HCT116 (cell line): ENCODE data around the gene CAB39L. TPM values are rescaled to one million over a fixed set of nuclear protein-coding genes. Genes with fewer than 3 reads are reported as not detected.

Source experiments
- ATAC-seq: fragments of 200-7000 bp; cut with Tn5 transposase; 2 replicates; pipeline ENCODE4 v1.9.1; 2020; ENCODE audit warnings: mild to moderate bottlenecking, moderate library complexity
- BruUV-seq: library from RNA; stranded (reverse); fragments of 400-500 nt; replicated peaks from 2 replicates; lab custom pipeline; 2021; lab: Mats Ljungman, UMichigan
- CTCF ChIA-PET: fragments of 300-600 bp; sonication (Branson Sonifier 250); formaldehyde crosslinking; loops from one replicate; lab custom pipeline; 2021; ENCODE audit warnings: antibody characterized with exemption; lab: Charles Lee
- POLR2A ChIA-PET: fragments of 300-600, 350-600 bp; sonication (Branson Sonifier 250); formaldehyde crosslinking; loops from one replicate; lab custom pipeline; 2021; ENCODE audit warnings: antibody characterized with exemption; lab: Charles Lee
- RAD21 ChIA-PET, 2 experiments: fragments of 300-600 bp; sonication (Branson Sonifier 250); formaldehyde crosslinking; loops; one replicate each; lab custom pipeline; 2023; ENCODE audit warnings: low total read pairs in 2 of 2; ENCODE audit not compliant: uncharacterized antibody in 2 of 2, unreplicated experiment in 2 of 2, low non-redundant PET in 1 of 2; lab: Charles Lee
- DNase-seq: peaks from one replicate; pipeline ENCODE4 v3.0.0-alpha.2; 2010; ENCODE audit warnings: low read depth, low spot score
- H2AFZ ChIP-seq: fragments of 200-600 bp; shearing (Covaris generic), sonication (generic); 2 replicates; pipeline ENCODE4 v1.6.1; 2017; ENCODE audit warnings: low read depth, mixed run types, mixed read lengths, antibody characterized with exemption, low read length; ENCODE audit not compliant: poor library complexity, severe bottlenecking
- H3K27ac ChIP-seq: 2 replicates; pipeline ENCODE4 v1.5.1; 2012; ENCODE audit warnings: low read depth, low read length
- H3K27me3 ChIP-seq: fragments of 200-600 bp; sonication (generic); 2 replicates; pipeline ENCODE4 v1.6.1; 2016; ENCODE audit warnings: mixed run types, low read length, mixed read lengths; ENCODE audit not compliant: insufficient read depth
- H3K36me3 ChIP-seq, 2 experiments: fragments of 200-500 bp in 1 of 2; fragments of 200-600 bp in 1 of 2; sonication (Bioruptor generic) in 1 of 2; sonication (generic) in 1 of 2; 2 replicates each; pipeline versions ENCODE4 v1.5.1 to v1.6.1; 2014 to 2016; ENCODE audit warnings: low read length in 2 of 2, inconsistent platforms in 1 of 2, mixed read lengths in 1 of 2, mixed run types in 1 of 2; ENCODE audit not compliant: insufficient read depth in 2 of 2, control insufficient read depth in 1 of 2
- H3K4me1 ChIP-seq, 2 experiments: fragments of 200-600 bp in 1 of 2; sonication (generic) in 1 of 2; 2 replicates each; pipeline versions ENCODE4 v1.5.1 to v1.6.1; 2012 to 2017; ENCODE audit warnings: low read length in 2 of 2, inconsistent platforms in 1 of 2, mild to moderate bottlenecking in 1 of 2, mixed read lengths in 1 of 2, mixed run types in 1 of 2, moderate library complexity in 1 of 2; ENCODE audit not compliant: insufficient read depth in 2 of 2, control insufficient read depth in 1 of 2
- H3K4me2 ChIP-seq: fragments of 200-600 bp; sonication (generic); 2 replicates; pipeline ENCODE4 v1.6.1; 2017; ENCODE audit warnings: mixed run types, low read length, mixed read lengths
- H3K4me3 ChIP-seq, 2 experiments: fragments of 200-600 bp in 1 of 2; sonication (generic) in 1 of 2; replicated peaks in 1 of 2; 2 replicates each; pipeline ENCODE4 v1.5.1; 2011 to 2016; ENCODE audit warnings: low read length in 2 of 2, control low read depth in 1 of 2, low read depth in 1 of 2, mild to moderate bottlenecking in 1 of 2, mixed read lengths in 1 of 2, mixed run types in 1 of 2
- H3K79me2 ChIP-seq: fragments of 200-600 bp; sonication (generic); 2 replicates; pipeline ENCODE4 v1.6.1; 2017; ENCODE audit warnings: mild to moderate bottlenecking, mixed run types, low read length, moderate library complexity, mixed read lengths; ENCODE audit not compliant: insufficient read depth
- H3K9ac ChIP-seq: fragments of 200-600 bp; sonication (generic); 2 replicates; pipeline ENCODE4 v1.6.1; 2016; ENCODE audit warnings: low read length, mixed read lengths
- H3K9me2 ChIP-seq: fragments of 200-600 bp; sonication (generic), shearing (Covaris generic); 2 replicates; pipeline ENCODE4 v1.6.1; 2017; ENCODE audit warnings: mixed run types, mild to moderate bottlenecking, moderate library complexity; ENCODE audit not compliant: insufficient read depth
- H3K9me3 ChIP-seq, 2 experiments: fragments of 200-500 bp in 1 of 2; fragments of 200-600 bp in 1 of 2; sonication (Bioruptor generic) in 1 of 2; sonication (generic) in 1 of 2; 2 replicates each; pipeline ENCODE4 v1.6.1; 2014 to 2017; ENCODE audit warnings: low read length in 2 of 2, mixed read lengths in 2 of 2, inconsistent platforms in 1 of 2, low read depth in 1 of 2, mild to moderate bottlenecking in 1 of 2, mixed run types in 1 of 2, moderate library complexity in 1 of 2; ENCODE audit not compliant: control insufficient read depth in 1 of 2, insufficient read depth in 1 of 2
- H4K20me1 ChIP-seq: fragments of 200-600 bp; sonication (generic), shearing (Covaris generic); 2 replicates; pipeline ENCODE4 v1.6.1; 2017; ENCODE audit warnings: mixed run types, mild to moderate bottlenecking, moderate library complexity; ENCODE audit not compliant: insufficient read depth
- CBX3 ChIP-seq: IDR thresholded peaks from 2 replicates; pipeline ENCODE4 v1.6.1; 2012; ENCODE audit warnings: low read depth
- CEBPB ChIP-seq: IDR thresholded peaks from 2 replicates; pipeline ENCODE4 v1.6.1; 2012; ENCODE audit warnings: low read depth
- EGR1 ChIP-seq: IDR thresholded peaks from 2 replicates; pipeline ENCODE4 v1.6.1; 2012; ENCODE audit warnings: low read depth
- ELF1 ChIP-seq: IDR thresholded peaks from 2 replicates; pipeline ENCODE4 v1.6.1; 2012; ENCODE audit warnings: low read depth, borderline replicate concordance
- EZH2 ChIP-seq: fragments of 200-600 bp; sonication (generic); IDR thresholded peaks from 2 replicates; pipeline ENCODE4 v1.6.1; 2017; ENCODE audit warnings: antibody characterized with exemption, mixed run types
- JUND ChIP-seq: IDR thresholded peaks from 2 replicates; pipeline ENCODE4 v1.6.1; 2012
- POLR2A ChIP-seq: IDR thresholded peaks from 2 replicates; pipeline ENCODE4 v1.7.0; 2011; ENCODE audit warnings: borderline replicate concordance; ENCODE audit not compliant: insufficient read depth, insufficient read length; ENCODE audit errors: extremely low read depth
- SIN3A ChIP-seq: IDR thresholded peaks from 2 replicates; pipeline ENCODE4 v1.6.1; 2012; ENCODE audit warnings: low read depth
- SP1 ChIP-seq: IDR thresholded peaks from 2 replicates; pipeline ENCODE4 v1.6.1; 2012; ENCODE audit warnings: low read depth
- SRF ChIP-seq: IDR thresholded peaks from 2 replicates; pipeline ENCODE4 v1.6.1; 2012; ENCODE audit warnings: low read depth
- ZFX ChIP-seq: fragments of 450-650 bp; IDR thresholded peaks from 2 replicates; pipeline ENCODE4 v1.6.1; 2017
- intact Hi-C: fragments of 100-400 bp; cut with micrococcal nuclease; formaldehyde crosslinking; loops from 2 replicates; pipeline ENCODE4 v1.10.0; 2022
- total RNA-seq: library from RNA; stranded (reverse); gene quantifications from one replicate; pipeline ENCODE4 v1.2.1, GENCODE V29; 2021; ENCODE audit not compliant: unreplicated experiment
- TF ChIP-seq, protein P1 (sequence below): IDR thresholded peaks from 2 replicates; pipeline ENCODE4 v1.6.1; 2012; ENCODE audit warnings: low read depth
- TF ChIP-seq, protein P2 (sequence below): IDR thresholded peaks from 2 replicates; pipeline ENCODE4 v1.6.1; 2012

The CAB39L gene
- total RNA-seq, 1 experiment from 2014 or later, result 6.1 TPM

DNA sequence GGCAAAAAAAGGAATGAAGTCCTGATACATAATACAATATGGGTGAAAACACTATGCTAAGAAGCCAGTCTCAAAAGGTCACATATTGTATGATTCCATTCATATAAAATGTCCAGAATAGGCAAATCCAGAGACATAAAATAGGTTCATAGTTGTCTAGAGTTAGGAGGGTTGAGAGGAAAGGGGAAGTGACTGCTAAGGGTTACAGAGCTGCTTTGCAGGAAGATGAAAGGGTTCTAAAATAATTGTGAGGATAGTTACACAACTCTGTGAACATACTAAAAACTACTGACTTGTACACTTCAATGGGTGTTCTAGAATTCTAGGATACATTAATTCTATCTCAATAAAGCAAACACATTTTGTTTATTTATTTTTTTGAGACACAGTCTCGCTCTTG is 25.7 kb downstream of the CAB39L start:
- Histone ChIP-seq H4K20me1 (no peaks in the 10 kb centered on the region), H3K79me2 (no peaks in the 10 kb centered on the region), H3K36me3 (no peaks in the 10 kb centered on the region), H3K4me3 (no peak overlapping the region), H3K9ac (no peak overlapping the region), H3K9me3 (no peaks in the 10 kb centered on the region), H3K9me2 (no peaks in the 10 kb centered on the region), H2AFZ (no peak overlapping the region), H3K27me3 (no peaks in the 10 kb centered on the region), H3K4me2 (no peak overlapping the region), H3K4me1 (peaks cover 0 to 4% of the 10 kb centered on the region in 2 experiments; a peak in 1 of 4 replicates), H3K27ac (no peak overlapping the region)
- RAD21 ChIA-PET, result no interaction called here
- POLR2A ChIA-PET, result interaction anchor here (1.2 kb wide), 1 partner anchor 10 kb away, joined by 3 read pairs; no protein-coding TSS in a partner anchor
- ATAC-seq (no peak), DNase-seq (no peak)
- CTCF ChIA-PET, result no interaction called here
- intact Hi-C loops, result no loop called here
- TF ChIP-seq CBX3, result no peak
- TF ChIP-seq ELF1, result no peak
- BruUV-seq, result no TSS peak

DNA sequence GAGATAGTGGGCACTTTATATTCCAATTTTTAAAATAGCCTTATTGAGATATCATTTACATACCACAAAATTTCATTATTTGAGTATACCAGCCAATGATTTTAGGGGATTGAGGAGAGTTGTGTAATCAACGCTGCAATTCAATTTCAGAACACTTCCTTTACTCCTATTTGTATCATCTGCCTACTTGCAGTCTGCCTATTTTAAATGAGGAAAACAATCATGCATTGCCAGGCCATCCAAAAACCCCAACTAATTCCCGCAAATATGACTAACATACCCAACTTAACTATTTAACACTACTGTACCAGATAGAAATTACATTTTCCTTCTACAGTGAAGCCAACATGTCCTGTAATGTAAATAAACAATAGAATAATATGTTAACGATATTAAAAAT is 26.7 kb downstream of the CAB39L start:
- intact Hi-C loops, result no loop called here
- Histone ChIP-seq H3K36me3 (no peaks in the 10 kb centered on the region), H3K9me3 (no peaks in the 10 kb centered on the region), H3K4me2 (no peak overlapping the region), H3K27ac (no peak overlapping the region), H3K4me3 (no peak overlapping the region), H3K4me1 (peaks cover 0 to 4% of the 10 kb centered on the region in 2 experiments; a peak in 1 of 4 replicates), H4K20me1 (no peaks in the 10 kb centered on the region), H3K79me2 (no peaks in the 10 kb centered on the region), H3K27me3 (no peaks in the 10 kb centered on the region)
- ChIA-PET CTCF (no interaction called here), POLR2A (no interaction called here), RAD21 (no interaction called here)
- BruUV-seq, result no TSS peak
- no peak for TF ChIP-seq SIN3A
- no peak for TF ChIP-seq EGR1
- no peak for TF ChIP-seq POLR2A
- TF ChIP-seq, protein P1, sequence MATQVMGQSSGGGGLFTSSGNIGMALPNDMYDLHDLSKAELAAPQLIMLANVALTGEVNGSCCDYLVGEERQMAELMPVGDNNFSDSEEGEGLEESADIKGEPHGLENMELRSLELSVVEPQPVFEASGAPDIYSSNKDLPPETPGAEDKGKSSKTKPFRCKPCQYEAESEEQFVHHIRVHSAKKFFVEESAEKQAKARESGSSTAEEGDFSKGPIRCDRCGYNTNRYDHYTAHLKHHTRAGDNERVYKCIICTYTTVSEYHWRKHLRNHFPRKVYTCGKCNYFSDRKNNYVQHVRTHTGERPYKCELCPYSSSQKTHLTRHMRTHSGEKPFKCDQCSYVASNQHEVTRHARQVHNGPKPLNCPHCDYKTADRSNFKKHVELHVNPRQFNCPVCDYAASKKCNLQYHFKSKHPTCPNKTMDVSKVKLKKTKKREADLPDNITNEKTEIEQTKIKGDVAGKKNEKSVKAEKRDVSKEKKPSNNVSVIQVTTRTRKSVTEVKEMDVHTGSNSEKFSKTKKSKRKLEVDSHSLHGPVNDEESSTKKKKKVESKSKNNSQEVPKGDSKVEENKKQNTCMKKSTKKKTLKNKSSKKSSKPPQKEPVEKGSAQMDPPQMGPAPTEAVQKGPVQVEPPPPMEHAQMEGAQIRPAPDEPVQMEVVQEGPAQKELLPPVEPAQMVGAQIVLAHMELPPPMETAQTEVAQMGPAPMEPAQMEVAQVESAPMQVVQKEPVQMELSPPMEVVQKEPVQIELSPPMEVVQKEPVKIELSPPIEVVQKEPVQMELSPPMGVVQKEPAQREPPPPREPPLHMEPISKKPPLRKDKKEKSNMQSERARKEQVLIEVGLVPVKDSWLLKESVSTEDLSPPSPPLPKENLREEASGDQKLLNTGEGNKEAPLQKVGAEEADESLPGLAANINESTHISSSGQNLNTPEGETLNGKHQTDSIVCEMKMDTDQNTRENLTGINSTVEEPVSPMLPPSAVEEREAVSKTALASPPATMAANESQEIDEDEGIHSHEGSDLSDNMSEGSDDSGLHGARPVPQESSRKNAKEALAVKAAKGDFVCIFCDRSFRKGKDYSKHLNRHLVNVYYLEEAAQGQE, result no peak
- no peak for TF ChIP-seq CEBPB
- TF ChIP-seq EZH2, result no peak
- no peak for TF ChIP-seq SRF
- TF ChIP-seq, protein P2, sequence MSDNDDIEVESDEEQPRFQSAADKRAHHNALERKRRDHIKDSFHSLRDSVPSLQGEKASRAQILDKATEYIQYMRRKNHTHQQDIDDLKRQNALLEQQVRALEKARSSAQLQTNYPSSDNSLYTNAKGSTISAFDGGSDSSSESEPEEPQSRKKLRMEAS, result no peak
- TF ChIP-seq JUND, result no peak
- TF ChIP-seq SP1, result no peak
- TF ChIP-seq ZFX, result no peak
- TF ChIP-seq, all 23 proteins: peak for 0
- Histone ChIP-seq H2AFZ (no peak overlapping the region), H3K9ac (no peak overlapping the region), H3K9me2 (no peaks in the 10 kb centered on the region)
- ATAC-seq (no peak), DNase-seq (no peak)
